K562 (cell line): ENCODE results near the gene EEF1B2. TPM values are rescaled to one million over a fixed set of nuclear protein-coding genes. Genes with fewer than 3 reads are reported as not detected.

Experiments used
- ATAC-seq: fragments of 200-7000 bp; cut with Tn5 transposase; 3 replicates; pipeline ENCODE4 v1.9.1; 2020; ENCODE audit warnings: moderate library complexity
- BruUV-seq: library from RNA; stranded (reverse); fragments of 400-500 nt; replicated peaks from 2 replicates; lab custom pipeline; 2021; lab: Mats Ljungman, UMichigan
- CTCF ChIA-PET: fragments of 300-600 bp; formaldehyde crosslinking; extraction: SDS; loops from one replicate; lab custom pipeline; 2021; ENCODE audit warnings: low intra/inter-chr PET ratio; lab: Yijun Ruan, JAX
- POLR2A ChIA-PET: fragments of 300-600, 350-650 bp; sonication (Branson Sonifier 250); formaldehyde crosslinking; extraction: SDS; loops from one replicate; lab custom pipeline; 2021; ENCODE audit warnings: antibody characterized with exemption, inconsistent platforms; lab: Yijun Ruan, JAX
- DNase-seq, 4 experiments: peaks; one replicate each; pipeline versions ENCODE4 v3.0.0 to v3.0.0-alpha.2; 2011 to 2018; ENCODE audit warnings: low spot score in 3 of 4, mixed read lengths in 3 of 4; ENCODE audit errors: extremely low read depth in 1 of 4
- FAIRE-seq: peaks from 2 replicates; lab custom pipeline; 2011; peaks lifted over from hg19 to GRCh38; lab: Jason Lieb, UNC
- H2AFZ ChIP-seq: 2 replicates; pipeline ENCODE4 v1.6.0; 2011; ENCODE audit warnings: low read depth, low read length, control low read depth, inconsistent platforms
- H3K27ac ChIP-seq: fragments of 200-600 bp; 3 replicates; pipeline ENCODE4 v1.8.0; 2011; ENCODE audit warnings: low read depth, mild to moderate bottlenecking, control low read depth, inconsistent platforms, low read length, moderate library complexity, mixed read lengths; ENCODE audit errors: extremely low read depth
- H3K27me3 ChIP-seq, 2 experiments: fragments of 300-600 bp in 1 of 2; 2 replicates in 1 of 2; 3 replicates in 1 of 2; pipeline versions ENCODE4 v1.6.0 to v1.8.0; 2011; ENCODE audit warnings: inconsistent platforms in 2 of 2, low read length in 2 of 2, mild to moderate bottlenecking in 1 of 2, mixed read lengths in 1 of 2, moderate library complexity in 1 of 2; ENCODE audit not compliant: control insufficient read depth in 2 of 2, insufficient read depth in 2 of 2
- H3K36me3 ChIP-seq: fragments of 300-600 bp; 3 replicates; pipeline ENCODE4 v1.8.0; 2011; ENCODE audit warnings: mild to moderate bottlenecking, low read length, inconsistent platforms; ENCODE audit not compliant: control insufficient read depth, insufficient read depth
- H3K4me1 ChIP-seq, 2 experiments: fragments of 200-600 bp in 1 of 2; replicated peaks in 1 of 2; 2 replicates in 1 of 2; 3 replicates in 1 of 2; pipeline versions ENCODE4 v1.5.1 to v1.8.0; 2011; ENCODE audit warnings: inconsistent platforms in 2 of 2, low read length in 2 of 2, mild to moderate bottlenecking in 1 of 2, mixed read lengths in 1 of 2, moderate library complexity in 1 of 2; ENCODE audit not compliant: control insufficient read depth in 2 of 2, insufficient read depth in 2 of 2
- H3K4me2 ChIP-seq: 2 replicates; pipeline ENCODE4 v1.6.1; 2011; ENCODE audit warnings: low read length, control low read depth, inconsistent platforms, mixed read lengths; ENCODE audit not compliant: insufficient read depth
- H3K4me3 ChIP-seq: fragments of 200-600 bp; sonication (generic), shearing (Covaris generic); 2 replicates; pipeline ENCODE4 v1.5.1; 2016; ENCODE audit warnings: control low read depth, inconsistent platforms
- H3K79me2 ChIP-seq: fragments of 200-600 bp; 3 replicates; pipeline ENCODE4 v1.8.0; 2011; ENCODE audit warnings: low read length, inconsistent platforms; ENCODE audit not compliant: control insufficient read depth, insufficient read depth
- H3K9ac ChIP-seq, 2 experiments: 2 replicates each; pipeline versions ENCODE4 v1.6.0 to v1.6.1; 2011; ENCODE audit warnings: low read depth in 2 of 2, low read length in 2 of 2, control low read depth in 1 of 2, inconsistent platforms in 1 of 2, mild to moderate bottlenecking in 1 of 2, mixed read lengths in 1 of 2; ENCODE audit not compliant: insufficient read depth in 1 of 2
- H3K9me1 ChIP-seq: one replicate; pipeline ENCODE4 v1.6.0; 2011; ENCODE audit warnings: inconsistent platforms, mild to moderate bottlenecking, low read length, moderate library complexity; ENCODE audit not compliant: control insufficient read depth, insufficient read depth
- H3K9me3 ChIP-seq: replicated peaks from 2 replicates; pipeline ENCODE4 v1.5.1; 2011; ENCODE audit warnings: low read depth, low read length, inconsistent platforms; ENCODE audit not compliant: control insufficient read depth, insufficient read depth
- H4K20me1 ChIP-seq: replicated peaks from 2 replicates; pipeline ENCODE4 v1.6.1; 2011; ENCODE audit warnings: low read length, inconsistent platforms, mixed read lengths; ENCODE audit not compliant: control insufficient read depth, insufficient read depth
- ATF1 ChIP-seq, 2 experiments: fragments of 450-650 bp in 1 of 2; IDR thresholded peaks; 2 replicates each; pipeline ENCODE4 v1.6.1; 2016; ENCODE audit warnings: missing compliant biosample characterization in 1 of 2, missing genetic modification characterization in 1 of 2
- HDAC3 ChIP-seq: fragments of 450-650 bp; IDR thresholded peaks from 2 replicates; pipeline ENCODE4 v1.6.1; 2018; ENCODE audit warnings: borderline replicate concordance, mild to moderate bottlenecking, moderate library complexity; ENCODE audit not compliant: partially characterized antibody
- LARP7 ChIP-seq: fragments of 450-650 bp; IDR thresholded peaks from 2 replicates; pipeline ENCODE4 v1.6.1; 2016
- MIER1 ChIP-seq: fragments of 450-650 bp; IDR thresholded peaks from 2 replicates; pipeline ENCODE4 v1.6.1; 2016; ENCODE audit warnings: antibody characterized with exemption, mild to moderate bottlenecking, low read depth
- NCOA4 ChIP-seq: fragments of 450-650 bp; IDR thresholded peaks from 2 replicates; pipeline ENCODE4 v1.6.1; 2018; ENCODE audit warnings: mild to moderate bottlenecking; ENCODE audit not compliant: partially characterized antibody
- PHF20 ChIP-seq: fragments of 450-650 bp; IDR thresholded peaks from 2 replicates; pipeline ENCODE4 v1.6.1; 2018; ENCODE audit not compliant: partially characterized antibody
- POLR2AphosphoS5 ChIP-seq: IDR thresholded peaks from 2 replicates; pipeline ENCODE4 v1.6.1; 2011; ENCODE audit warnings: mild to moderate bottlenecking, low read depth, low read length, moderate library complexity; ENCODE audit not compliant: control insufficient read depth, insufficient read depth
- PTBP1 ChIP-seq: fragments of 200-400 bp; formaldehyde crosslinking; IDR thresholded peaks from 2 replicates; pipeline ENCODE4 v1.6.1; 2017; ENCODE audit warnings: low read depth, low read length
- SAFB ChIP-seq: fragments of 200-400 bp; formaldehyde crosslinking; IDR thresholded peaks from 2 replicates; pipeline ENCODE4 v1.6.1; 2017; ENCODE audit warnings: low read depth, low read length, borderline replicate concordance
- TAF15 ChIP-seq: fragments of 200-400 bp; formaldehyde crosslinking; IDR thresholded peaks from 2 replicates; pipeline ENCODE4 v1.6.1; 2017; ENCODE audit warnings: mild to moderate bottlenecking, low read depth, low read length, moderate library complexity
- ZNF764 ChIP-seq: fragments of 250-450 bp; sonication (Bioruptor Pico); IDR thresholded peaks from 2 replicates; pipeline ENCODE4 v1.4.0; 2020; ENCODE audit warnings: low read depth, mild to moderate bottlenecking, moderate library complexity
- WGBS: fragments of 100-300 bp; shearing (Covaris generic); methylation state at CpG from one replicate; pipeline ENCODE4 v1.1.6; 2016; ENCODE audit warnings: low coverage, mixed read lengths; ENCODE audit not compliant: insufficient coverage; ENCODE audit errors: missing lambda C conversion rate; 5-methylcytosine and 5-hydroxymethylcytosine counted together
- in situ Hi-C: fragments of 300-500 bp; cut with MboI; formaldehyde crosslinking; loops from 4 replicates; pipeline ENCODE4 v1.15.0; 2018; ENCODE audit warnings: inconsistent platforms, mixed read lengths
- intact Hi-C: fragments of 100-400 bp; cut with micrococcal nuclease; formaldehyde crosslinking; loops from 2 replicates; pipeline ENCODE4 v1.14.2; 2022
- polyA plus RNA-seq, 8 experiments: library from polyadenylated mRNA; depleted of rRNA in 4 of 8; stranded (reverse) in 5 of 8; unstranded in 3 of 8; fragments of >200 nt; fragmentation: Nextera tagmentation in 2 of 8; fragmentation: Illumina TruSeq in 1 of 8; extraction: Ambion mirVana in 2 of 8; extraction: Trizol in 1 of 8; gene quantifications; 2 replicates each; pipeline versions ENCODE4 v1.2.1 to v1.2.3, GENCODE V29; 2011 to 2014; ENCODE audit warnings: inconsistent platforms in 1 of 8, missing spikeins in 1 of 8
- total RNA-seq, 7 experiments: library from RNA; depleted of rRNA in 6 of 7; stranded (reverse); fragments of >200 nt in 6 of 7; fragmentation: Illumina TruSeq in 2 of 7; extraction: Trizol in 2 of 7; gene quantifications; 2 replicates each; pipeline versions ENCODE4 v1.2.1 to v1.2.3, GENCODE V29; 2011 to 2021; ENCODE audit warnings: low replicate concordance in 1 of 7
- TF ChIP-seq, protein P1 (sequence below): sonication (generic); formaldehyde crosslinking; IDR thresholded peaks from 2 replicates; pipeline ENCODE4 v1.4.0; 2020; ENCODE audit warnings: mild to moderate bottlenecking, missing genetic modification reagents
- TF ChIP-seq, protein P2 (sequence below): fragments of 250-450 bp; sonication (Bioruptor Pico); IDR thresholded peaks from 2 replicates; pipeline ENCODE4 v1.4.0; 2020; ENCODE audit warnings: mild to moderate bottlenecking, moderate library complexity, borderline replicate concordance
- TF ChIP-seq, protein P3 (sequence below): fragments of 250-450 bp; sonication (Bioruptor Pico); IDR thresholded peaks from 2 replicates; pipeline ENCODE4 v1.5.1; 2021; ENCODE audit warnings: mild to moderate bottlenecking

The EEF1B2 gene
- total and polyA plus RNA-seq, 9 of the 15 experiments (the other 6 are each of a cell fraction or from before 2014, with no cell fraction given), result 522 to 1,148 (median 893) TPM

DNA sequence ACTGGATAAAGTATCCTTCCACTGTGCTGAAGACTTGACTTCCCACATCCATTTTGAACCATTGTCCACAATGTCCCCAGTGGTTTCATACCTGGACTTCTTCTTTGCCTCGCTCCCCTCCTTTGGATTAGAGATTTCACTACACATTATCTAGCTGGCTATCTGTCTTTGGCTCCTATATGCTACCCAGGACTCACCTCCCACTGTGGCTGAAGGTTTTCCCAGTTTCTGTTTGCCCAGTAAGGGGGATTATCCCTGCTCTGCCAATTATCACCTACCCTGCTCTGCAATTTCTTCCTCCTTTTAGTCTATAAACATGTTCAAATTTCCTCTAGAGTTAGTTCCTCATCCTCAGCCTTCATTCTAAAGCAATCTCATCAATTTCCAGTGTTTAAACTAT lies 9.5 kb upstream of the EEF1B2 start (continued):
- TF ChIP-seq, protein P1, sequence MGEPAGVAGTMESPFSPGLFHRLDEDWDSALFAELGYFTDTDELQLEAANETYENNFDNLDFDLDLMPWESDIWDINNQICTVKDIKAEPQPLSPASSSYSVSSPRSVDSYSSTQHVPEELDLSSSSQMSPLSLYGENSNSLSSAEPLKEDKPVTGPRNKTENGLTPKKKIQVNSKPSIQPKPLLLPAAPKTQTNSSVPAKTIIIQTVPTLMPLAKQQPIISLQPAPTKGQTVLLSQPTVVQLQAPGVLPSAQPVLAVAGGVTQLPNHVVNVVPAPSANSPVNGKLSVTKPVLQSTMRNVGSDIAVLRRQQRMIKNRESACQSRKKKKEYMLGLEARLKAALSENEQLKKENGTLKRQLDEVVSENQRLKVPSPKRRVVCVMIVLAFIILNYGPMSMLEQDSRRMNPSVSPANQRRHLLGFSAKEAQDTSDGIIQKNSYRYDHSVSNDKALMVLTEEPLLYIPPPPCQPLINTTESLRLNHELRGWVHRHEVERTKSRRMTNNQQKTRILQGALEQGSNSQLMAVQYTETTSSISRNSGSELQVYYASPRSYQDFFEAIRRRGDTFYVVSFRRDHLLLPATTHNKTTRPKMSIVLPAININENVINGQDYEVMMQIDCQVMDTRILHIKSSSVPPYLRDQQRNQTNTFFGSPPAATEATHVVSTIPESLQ (CRISPR knock-in tag), result no peak
- no peak for TF ChIP-seq HDAC3
- TF ChIP-seq PHF20, result no peak
- no peak for TF ChIP-seq MIER1

DNA sequence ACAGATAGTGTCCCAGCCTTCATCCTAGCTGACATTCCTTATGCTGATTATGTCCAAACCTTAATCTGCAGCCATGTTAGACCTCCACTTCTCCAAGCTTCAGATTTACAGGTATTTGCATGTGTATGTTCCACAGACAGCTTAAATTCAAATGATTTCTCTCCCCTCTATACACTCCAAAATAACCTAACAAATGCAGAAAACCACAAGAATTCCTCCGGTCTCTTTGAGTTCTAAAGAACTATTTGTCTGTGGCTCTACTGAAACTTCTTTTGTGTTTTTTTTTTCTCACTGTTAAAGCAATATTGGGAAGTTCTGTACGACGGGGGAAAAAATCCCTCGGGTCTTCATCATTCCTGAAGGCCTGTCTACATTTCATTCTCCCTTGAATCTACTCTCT lies 9.1 kb upstream of the EEF1B2 start:
- ATAC-seq, result no peak
- no peak for FAIRE-seq
- no peaks in the 10 kb centered on the region for H3K9me1 ChIP-seq
- 83% methylated on average over 2 of the region's 4 CpGs for WGBS
- in situ Hi-C loops (no loop called here), intact Hi-C loops (no loop called here)
- no peak overlapping the region for H3K9ac ChIP-seq
- no peak overlapping the region for H3K4me2 ChIP-seq
- H3K4me1 ChIP-seq, result no peaks in the 10 kb centered on the region
- H4K20me1 ChIP-seq, result no peaks in the 10 kb centered on the region
- H3K36me3 ChIP-seq, result peaks cover 74% of the 10 kb centered on the region
- H3K4me3 ChIP-seq, result no peak overlapping the region
- no peak for DNase-seq
- ChIA-PET POLR2A (no interaction called here), CTCF (no interaction called here)
- H3K27ac ChIP-seq, result no peak overlapping the region
- H2AFZ ChIP-seq, result no peak overlapping the region
- BruUV-seq, result no TSS peak
- H3K79me2 ChIP-seq, result peaks cover 31% of the 10 kb centered on the region
- H3K9me3 ChIP-seq, result no peaks in the 10 kb centered on the region
- H3K27me3 ChIP-seq, result no peaks in the 10 kb centered on the region
- no peak for TF ChIP-seq LARP7
- TF ChIP-seq NCOA4, result no peak
- TF ChIP-seq, protein P2, sequence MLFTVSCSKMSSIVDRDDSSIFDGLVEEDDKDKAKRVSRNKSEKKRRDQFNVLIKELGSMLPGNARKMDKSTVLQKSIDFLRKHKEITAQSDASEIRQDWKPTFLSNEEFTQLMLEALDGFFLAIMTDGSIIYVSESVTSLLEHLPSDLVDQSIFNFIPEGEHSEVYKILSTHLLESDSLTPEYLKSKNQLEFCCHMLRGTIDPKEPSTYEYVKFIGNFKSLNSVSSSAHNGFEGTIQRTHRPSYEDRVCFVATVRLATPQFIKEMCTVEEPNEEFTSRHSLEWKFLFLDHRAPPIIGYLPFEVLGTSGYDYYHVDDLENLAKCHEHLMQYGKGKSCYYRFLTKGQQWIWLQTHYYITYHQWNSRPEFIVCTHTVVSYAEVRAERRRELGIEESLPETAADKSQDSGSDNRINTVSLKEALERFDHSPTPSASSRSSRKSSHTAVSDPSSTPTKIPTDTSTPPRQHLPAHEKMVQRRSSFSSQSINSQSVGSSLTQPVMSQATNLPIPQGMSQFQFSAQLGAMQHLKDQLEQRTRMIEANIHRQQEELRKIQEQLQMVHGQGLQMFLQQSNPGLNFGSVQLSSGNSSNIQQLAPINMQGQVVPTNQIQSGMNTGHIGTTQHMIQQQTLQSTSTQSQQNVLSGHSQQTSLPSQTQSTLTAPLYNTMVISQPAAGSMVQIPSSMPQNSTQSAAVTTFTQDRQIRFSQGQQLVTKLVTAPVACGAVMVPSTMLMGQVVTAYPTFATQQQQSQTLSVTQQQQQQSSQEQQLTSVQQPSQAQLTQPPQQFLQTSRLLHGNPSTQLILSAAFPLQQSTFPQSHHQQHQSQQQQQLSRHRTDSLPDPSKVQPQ (CRISPR knock-in tag), result no peak
- TF ChIP-seq SAFB, result no peak
- no peak for TF ChIP-seq POLR2AphosphoS5
- TF ChIP-seq, protein P3, sequence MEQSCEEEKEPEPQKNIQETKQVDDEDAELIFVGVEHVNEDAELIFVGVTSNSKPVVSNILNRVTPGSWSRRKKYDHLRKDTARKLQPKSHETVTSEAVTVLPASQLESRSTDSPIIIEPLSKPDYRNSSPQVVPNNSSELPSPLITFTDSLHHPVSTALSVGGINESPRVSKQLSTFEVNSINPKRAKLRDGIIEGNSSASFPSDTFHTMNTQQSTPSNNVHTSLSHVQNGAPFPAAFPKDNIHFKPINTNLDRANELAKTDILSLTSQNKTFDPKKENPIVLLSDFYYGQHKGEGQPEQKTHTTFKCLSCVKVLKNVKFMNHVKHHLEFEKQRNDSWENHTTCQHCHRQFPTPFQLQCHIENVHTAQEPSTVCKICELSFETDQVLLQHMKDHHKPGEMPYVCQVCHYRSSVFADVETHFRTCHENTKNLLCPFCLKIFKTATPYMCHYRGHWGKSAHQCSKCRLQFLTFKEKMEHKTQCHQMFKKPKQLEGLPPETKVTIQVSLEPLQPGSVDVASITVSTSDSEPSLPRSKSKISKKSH (CRISPR knock-in tag), result no peak
- no peak for TF ChIP-seq TAF15
- TF ChIP-seq ATF1 (CRISPR knock-in tag; IDR thresholded peaks at IDR 0.05), result no peak
- TF ChIP-seq ATF1 (tag; IDR thresholded peaks at IDR 0.05), result no peak
- no peak for TF ChIP-seq PTBP1
- TF ChIP-seq ZNF764 (CRISPR knock-in tag), result no peak
